ENCODE data around the gene SPATS2L. TPM values are rescaled to one million over a fixed set of nuclear protein-coding genes. Genes with fewer than 3 reads are reported as not detected.
A peak's percentile ranks its signal among the peaks of the same experiment; 100 is the strongest.

The SPATS2L gene
- total RNA-seq, 1 donor from 2014 or later, result 192 TPM

DNA sequence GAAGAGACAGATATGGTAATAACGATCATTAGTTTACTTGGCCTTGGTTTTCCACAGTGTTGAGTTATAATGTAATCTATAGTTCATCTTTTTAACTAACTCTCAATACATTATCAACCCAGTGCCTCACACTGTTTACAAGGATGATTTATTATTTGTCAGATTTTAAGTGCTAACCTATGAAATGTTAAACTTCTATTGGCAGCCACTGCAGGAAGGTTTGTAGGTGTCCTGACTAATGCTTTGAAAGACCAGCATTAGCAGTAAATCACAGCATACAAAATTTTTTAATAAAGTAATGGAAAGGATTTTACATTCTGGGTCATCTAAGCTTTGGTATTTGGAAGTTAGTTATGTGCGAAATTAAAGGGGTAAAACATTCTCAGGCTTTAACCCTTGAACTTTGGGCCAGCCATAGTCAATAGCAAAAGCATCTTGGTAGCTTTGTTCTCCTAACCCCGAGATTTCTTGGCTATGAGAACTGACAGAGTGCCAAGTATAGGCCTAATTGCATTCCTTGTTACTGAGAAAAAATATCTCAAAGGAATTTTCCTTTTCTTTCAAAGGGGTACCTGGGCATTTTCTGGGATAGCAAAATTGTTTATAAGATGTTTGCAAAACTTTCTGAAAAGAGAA, 30.6 kb downstream of the SPATS2L start:
- Histone ChIP-seq H3K4me2 (ENCODE audit: low read length) (peak overlapping the region; percentile 1), H3K36me3 (ENCODE audit: insufficient read depth, low read length) (peaks cover 3% of the 10 kb centered on the region), H3K9ac (ENCODE audit: low read length) (no peak overlapping the region), H3K27ac (ENCODE audit: low read depth, low read length) (no peak overlapping the region), H3K4me3 (ENCODE audit: insufficient read depth, low read depth, low read length) (no peak overlapping the region), H2AFZ (ENCODE audit: low read depth, low read length) (no peak overlapping the region), H3K27me3 (ENCODE audit: insufficient read depth, low read length) (no peaks in the 10 kb centered on the region), H4K20me1 (ENCODE audit: insufficient read depth, low read length) (peaks cover 16% of the 10 kb centered on the region), H3K79me2 (ENCODE audit: insufficient read depth, low read length) (peaks cover 80% of the 10 kb centered on the region), H3K4me1 (ENCODE audit: insufficient read depth, low read length) (peaks cover 21% of the 10 kb centered on the region), H3K9me3 (ENCODE audit: insufficient read depth, low read depth, low read length) (no peaks in the 10 kb centered on the region)
- no peak for FAIRE-seq
- Mint-ChIP-seq H3K27me3 (ENCODE audit: low read depth, unreplicated experiment) (no peaks in the 10 kb centered on the region), H3K4me1 (ENCODE audit: low read depth, unreplicated experiment) (peaks cover 31% of the 10 kb centered on the region), H3K27ac (ENCODE audit: unreplicated experiment) (peak overlapping the region; percentile 34), H3K4me3 (ENCODE audit: unreplicated experiment) (no peak overlapping the region), H3K36me3 (ENCODE audit: low read depth, unreplicated experiment) (peaks cover 16% of the 10 kb centered on the region), H3K9me3 (ENCODE audit: unreplicated experiment) (peaks cover 2% of the 10 kb centered on the region)
- DNase-seq (ENCODE audit: low read depth), result peak; percentile 63
- TF ChIP-seq EZH2 (IDR thresholded peaks at IDR 0.05; ENCODE audit: insufficient read depth, low read length), result no peak
- TF ChIP-seq, protein P1, sequence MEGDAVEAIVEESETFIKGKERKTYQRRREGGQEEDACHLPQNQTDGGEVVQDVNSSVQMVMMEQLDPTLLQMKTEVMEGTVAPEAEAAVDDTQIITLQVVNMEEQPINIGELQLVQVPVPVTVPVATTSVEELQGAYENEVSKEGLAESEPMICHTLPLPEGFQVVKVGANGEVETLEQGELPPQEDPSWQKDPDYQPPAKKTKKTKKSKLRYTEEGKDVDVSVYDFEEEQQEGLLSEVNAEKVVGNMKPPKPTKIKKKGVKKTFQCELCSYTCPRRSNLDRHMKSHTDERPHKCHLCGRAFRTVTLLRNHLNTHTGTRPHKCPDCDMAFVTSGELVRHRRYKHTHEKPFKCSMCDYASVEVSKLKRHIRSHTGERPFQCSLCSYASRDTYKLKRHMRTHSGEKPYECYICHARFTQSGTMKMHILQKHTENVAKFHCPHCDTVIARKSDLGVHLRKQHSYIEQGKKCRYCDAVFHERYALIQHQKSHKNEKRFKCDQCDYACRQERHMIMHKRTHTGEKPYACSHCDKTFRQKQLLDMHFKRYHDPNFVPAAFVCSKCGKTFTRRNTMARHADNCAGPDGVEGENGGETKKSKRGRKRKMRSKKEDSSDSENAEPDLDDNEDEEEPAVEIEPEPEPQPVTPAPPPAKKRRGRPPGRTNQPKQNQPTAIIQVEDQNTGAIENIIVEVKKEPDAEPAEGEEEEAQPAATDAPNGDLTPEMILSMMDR (IDR thresholded peaks at IDR 0.05; ENCODE audit: insufficient read depth, low read depth, low read length), result no peak

DNA sequence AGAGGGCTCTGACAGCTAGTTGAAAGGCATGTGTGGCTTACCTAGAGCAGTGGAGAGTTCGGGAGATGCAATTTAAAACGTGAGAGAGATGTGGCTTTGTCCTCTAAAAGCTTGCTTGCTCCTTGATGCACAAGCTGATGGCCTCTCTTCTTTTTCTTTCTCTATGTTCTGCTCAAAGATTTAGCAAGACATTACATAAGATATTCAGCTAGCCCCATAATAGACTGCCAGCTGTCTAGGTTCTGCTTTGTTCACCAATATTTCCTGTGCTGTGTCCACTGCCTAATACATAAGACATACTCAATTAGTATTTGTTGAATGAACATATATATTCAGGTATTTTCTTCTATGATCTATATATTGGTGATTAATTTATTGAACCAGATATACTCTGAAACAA, 31.1 kb downstream of the SPATS2L start:
- DNase-seq (ENCODE audit: low read depth) (no peak), FAIRE-seq (no peak)
- peaks cover 20% of the 10 kb centered on the region for H3K36me3 Mint-ChIP-seq (ENCODE audit: low read depth, unreplicated experiment)
- H3K27me3 Mint-ChIP-seq (ENCODE audit: low read depth, unreplicated experiment), result no peaks in the 10 kb centered on the region
- Histone ChIP-seq H3K9ac (ENCODE audit: low read length) (no peak overlapping the region), H3K27me3 (ENCODE audit: insufficient read depth, low read length) (no peaks in the 10 kb centered on the region), H3K4me3 (ENCODE audit: insufficient read depth, low read depth, low read length) (no peak overlapping the region), H4K20me1 (ENCODE audit: insufficient read depth, low read length) (peaks cover 18% of the 10 kb centered on the region), H3K4me1 (ENCODE audit: insufficient read depth, low read length) (peaks cover 21% of the 10 kb centered on the region), H3K79me2 (ENCODE audit: insufficient read depth, low read length) (peaks cover 80% of the 10 kb centered on the region), H3K9me3 (ENCODE audit: insufficient read depth, low read depth, low read length) (no peaks in the 10 kb centered on the region), H3K4me2 (ENCODE audit: low read length) (peak overlapping the region; percentile 1), H3K36me3 (ENCODE audit: insufficient read depth, low read length) (peaks cover 4% of the 10 kb centered on the region), H2AFZ (ENCODE audit: low read depth, low read length) (no peak overlapping the region), H3K27ac (ENCODE audit: low read depth, low read length) (no peak overlapping the region)
- H3K4me3 Mint-ChIP-seq (ENCODE audit: unreplicated experiment), result no peak overlapping the region
- peaks cover 31% of the 10 kb centered on the region for H3K4me1 Mint-ChIP-seq (ENCODE audit: low read depth, unreplicated experiment)
- H3K27ac Mint-ChIP-seq (ENCODE audit: unreplicated experiment), result peak overlapping the region; percentile 34
- H3K9me3 Mint-ChIP-seq (ENCODE audit: unreplicated experiment), result peaks cover 2% of the 10 kb centered on the region
- TF ChIP-seq, protein P1 (IDR thresholded peaks at IDR 0.05; ENCODE audit: insufficient read depth, low read depth, low read length), result no peak
- no peak for TF ChIP-seq EZH2 (IDR thresholded peaks at IDR 0.05; ENCODE audit: insufficient read depth, low read length)

GRCh38 chr2:200338692-200339091, 32.2 kb downstream of the SPATS2L start:
- H3K9me3 ChIP-seq (ENCODE audit: insufficient read depth, low read depth, low read length), result no peaks in the 10 kb centered on the region
- H3K27me3 Mint-ChIP-seq (ENCODE audit: low read depth, unreplicated experiment), result no peaks in the 10 kb centered on the region
- H3K4me1 ChIP-seq (ENCODE audit: insufficient read depth, low read length), result peaks cover 21% of the 10 kb centered on the region
- H3K9ac ChIP-seq (ENCODE audit: low read length), result no peak overlapping the region
- peaks cover 31% of the 10 kb centered on the region for H3K4me1 Mint-ChIP-seq (ENCODE audit: low read depth, unreplicated experiment)
- H4K20me1 ChIP-seq (ENCODE audit: insufficient read depth, low read length), result peaks cover 18% of the 10 kb centered on the region
- no peak for FAIRE-seq
- peaks cover 20% of the 10 kb centered on the region for H3K36me3 Mint-ChIP-seq (ENCODE audit: low read depth, unreplicated experiment)
- H3K4me3 Mint-ChIP-seq (ENCODE audit: unreplicated experiment), result no peak overlapping the region
- no peak overlapping the region for H3K27ac ChIP-seq (ENCODE audit: low read depth, low read length)
- TF ChIP-seq, protein P1 (IDR thresholded peaks at IDR 0.05; ENCODE audit: insufficient read depth, low read depth, low read length), result no peak
- TF ChIP-seq EZH2 (IDR thresholded peaks at IDR 0.05; ENCODE audit: insufficient read depth, low read length), result no peak
- H3K4me2 ChIP-seq (ENCODE audit: low read length), result no peak overlapping the region
- no peak overlapping the region for H3K4me3 ChIP-seq (ENCODE audit: insufficient read depth, low read depth, low read length)
- DNase-seq (ENCODE audit: low read depth), result no peak
- H3K36me3 ChIP-seq (ENCODE audit: insufficient read depth, low read length), result peaks cover 4% of the 10 kb centered on the region
- H3K27ac Mint-ChIP-seq (ENCODE audit: unreplicated experiment), result no peak overlapping the region
- no peaks in the 10 kb centered on the region for H3K27me3 ChIP-seq (ENCODE audit: insufficient read depth, low read length)
- no peak overlapping the region for H2AFZ ChIP-seq (ENCODE audit: low read depth, low read length)
- H3K79me2 ChIP-seq (ENCODE audit: insufficient read depth, low read length), result peaks cover 83% of the 10 kb centered on the region
- peaks cover 2% of the 10 kb centered on the region for H3K9me3 Mint-ChIP-seq (ENCODE audit: unreplicated experiment)
